ENCODE measurements around the gene DEPDC1B. TPM values are rescaled to one million over a fixed set of nuclear protein-coding genes. Genes with fewer than 3 reads are reported as not detected.
A peak's percentile ranks its signal among the peaks of the same experiment; 100 is the strongest.

Gene DEPDC1B
- 10 to 100 TPM; 30.2 to 34.1 TPM for total RNA-seq

GRCh38 chr5:60699609-60700415, at the start of gene DEPDC1B:
Gene DEPDC1B (minus strand): TSS chr5:60700166. CDS start chr5:60700093, 73 bp downstream.
- Mint-ChIP-seq H3K4me1 (ENCODE audit: low read depth) (peaks cover 18% of the 10 kb centered on the region), H3K27ac (peak within 1 kb of the TSS; percentile 84), H3K9me3 (no peaks in the 10 kb centered on the region), H3K4me3 (peak within 1 kb of the TSS; percentile 79), H3K27me3 (peaks cover 4% of the 10 kb centered on the region), H3K36me3 (ENCODE audit: low read depth) (peaks cover 4% of the 10 kb centered on the region)
- no peak for TF ChIP-seq CTCF (IDR thresholded peaks at IDR 0.05)
- intact Hi-C loops (cut with micrococcal nuclease): no loop called here
- DNase-seq (peak; percentile 90), ATAC-seq (peak; percentile 95)
- ChIA-PET POLR2A (interaction anchor here (0.5 to 2.7 kb wide), 7 partner anchors 13 to 1586 kb away, joined by 3 to 14 read pairs (median 4); no protein-coding TSS in a partner anchor), CTCF (interaction anchor here (0.8 to 3.6 kb wide), 6 partner anchors 10 to 259 kb away, joined by 3 to 20 read pairs (median 6); no protein-coding TSS in a partner anchor)

- ATAC-seq (no peak), DNase-seq (no peak)
- POLR2A ChIA-PET: no interaction called here
- TF ChIP-seq CTCF (IDR thresholded peaks at IDR 0.05): no peak
- intact Hi-C loops (cut with micrococcal nuclease): no loop called here
- H3K4me3 Mint-ChIP-seq: no peak overlapping the region
- H3K4me1 Mint-ChIP-seq (ENCODE audit: low read depth): no peaks in the 10 kb centered on the region
- H3K36me3 Mint-ChIP-seq (ENCODE audit: low read depth): no peaks in the 10 kb centered on the region
- H3K27me3 Mint-ChIP-seq: peaks cover 1% of the 10 kb centered on the region
- H3K9me3 Mint-ChIP-seq: peaks cover 11% of the 10 kb centered on the region
- no peak overlapping the region for H3K27ac Mint-ChIP-seq
- CTCF ChIA-PET: no interaction called here
Observed at GRCh38 chr5:60744682-60745081, 44.7 kb upstream of the DEPDC1B start.

GRCh38 chr5:60743511-60744314, 43.7 kb upstream of the DEPDC1B start:
- no peak for ATAC-seq
- Mint-ChIP-seq H3K9me3 (peaks cover 13% of the 10 kb centered on the region), H3K4me3 (no peak overlapping the region), H3K27me3 (peaks cover 1% of the 10 kb centered on the region), H3K36me3 (ENCODE audit: low read depth) (no peaks in the 10 kb centered on the region), H3K27ac (no peak overlapping the region), H3K4me1 (ENCODE audit: low read depth) (no peaks in the 10 kb centered on the region)
- no peak for DNase-seq
- ChIA-PET POLR2A (no interaction called here), CTCF (no interaction called here)
- intact Hi-C loops (cut with micrococcal nuclease): no loop called here
- no peak for TF ChIP-seq CTCF (IDR thresholded peaks at IDR 0.05)

GRCh38 chr5:60740322-60740721, 40.4 kb upstream of the DEPDC1B start:
- Mint-ChIP-seq H3K36me3 (ENCODE audit: low read depth) (no peaks in the 10 kb centered on the region), H3K4me1 (ENCODE audit: low read depth) (no peaks in the 10 kb centered on the region), H3K4me3 (no peak overlapping the region), H3K27me3 (no peaks in the 10 kb centered on the region), H3K9me3 (peaks cover 13% of the 10 kb centered on the region), H3K27ac (no peak overlapping the region)
- no peak for ATAC-seq
- no peak for TF ChIP-seq CTCF (IDR thresholded peaks at IDR 0.05)
- no peak for DNase-seq
- ChIA-PET POLR2A (no interaction called here), CTCF (no interaction called here)
- intact Hi-C loops (cut with micrococcal nuclease): no loop called here

GRCh38 chr5:60738933-60739332, 39.0 kb upstream of the DEPDC1B start:
- intact Hi-C loops (cut with micrococcal nuclease): no loop called here
- Mint-ChIP-seq H3K4me1 (ENCODE audit: low read depth) (no peaks in the 10 kb centered on the region), H3K4me3 (no peak overlapping the region), H3K27ac (no peak overlapping the region), H3K36me3 (ENCODE audit: low read depth) (no peaks in the 10 kb centered on the region), H3K27me3 (no peaks in the 10 kb centered on the region), H3K9me3 (peaks cover 13% of the 10 kb centered on the region)
- DNase-seq: no peak
- CTCF ChIA-PET: no interaction called here
- no peak for TF ChIP-seq CTCF (IDR thresholded peaks at IDR 0.05)
- ATAC-seq: no peak
- POLR2A ChIA-PET: no interaction called here

Data from activated CD8-positive, alpha-beta T cell treated with anti-CD3 and anti-CD28 coated beads for 36 hours (primary cell).